Measurements from ENCODE around the gene LETM1. TPM values are rescaled to one million over a fixed set of nuclear protein-coding genes. Genes with fewer than 3 reads are reported as not detected.

LETM1 gene
- total and polyA plus RNA-seq, 2 of the 13 experiments (the other 11 are each of a cell fraction or from before 2014, with no cell fraction given) = 9.7 to 41.6 TPM

- TF ChIP-seq ARID3A (IDR thresholded peaks at IDR 0.05; ENCODE audit: low read depth, low read length) (0 out of 2 replicates have a peak, but pooled peaks have one; percentile 39), IRF2 (CRISPR knock-in tag; IDR thresholded peaks at IDR 0.05) (peak; percentile 67; the same call in 1 of the 2 replicates), NFE2L2 (IDR thresholded peaks at IDR 0.05; ENCODE audit: low read length) (no peak), HNRNPLL (IDR thresholded peaks at IDR 0.05; ENCODE audit: low read depth, low read length, poor library complexity, severe bottlenecking) (peak; percentile 41), FUBP1 (CRISPR knock-in tag; IDR thresholded peaks at IDR 0.05; ENCODE audit: borderline replicate concordance) (no peak), SP2 (CRISPR knock-in tag; IDR thresholded peaks at IDR 0.05) (no peak), CBX5 (CRISPR knock-in tag; IDR thresholded peaks at IDR 0.05; ENCODE audit: borderline replicate concordance) (peak; percentile 80; the same call in 1 of the 2 replicates), TIGD3 (CRISPR knock-in tag; IDR thresholded peaks at IDR 0.05; ENCODE audit: borderline replicate concordance) (no peak), POGK (CRISPR knock-in tag; conservative IDR thresholded peaks at IDR 0.05) (peak; percentile 43; the same call in 1 of the 2 replicates), HBP1 (CRISPR knock-in tag; IDR thresholded peaks at IDR 0.05; ENCODE audit: low read depth) (0 out of 2 replicates have a peak, but pooled peaks have one; percentile 28), NCOA5 (CRISPR knock-in tag; IDR thresholded peaks at IDR 0.05) (0 out of 2 replicates have a peak, but pooled peaks have one; percentile 56), EP300 (IDR thresholded peaks at IDR 0.05; ENCODE audit: low read depth in 2 of 2, low read length in 2 of 2) (peak; percentile 68 to 79; a peak in 2 of 4 replicates), EP300 (CRISPR knock-in tag; IDR thresholded peaks at IDR 0.05; ENCODE audit: borderline replicate concordance) (peak; percentile 88), GTF3A (CRISPR knock-in tag; conservative IDR thresholded peaks at IDR 0.05) (no peak), MAFG (CRISPR knock-in tag; IDR thresholded peaks at IDR 0.05) (no peak), ISL2 (CRISPR knock-in tag; IDR thresholded peaks at IDR 0.05) (peak; percentile 75), ELF4 (CRISPR knock-in tag; IDR thresholded peaks at IDR 0.05; ENCODE audit: borderline replicate concordance) (no peak), ZNF558 (CRISPR knock-in tag; IDR thresholded peaks at IDR 0.05; ENCODE audit: borderline replicate concordance) (no peak), ETV5 (CRISPR knock-in tag; IDR thresholded peaks at IDR 0.05; ENCODE audit: borderline replicate concordance) (no peak), KLF13 (CRISPR knock-in tag; IDR thresholded peaks at IDR 0.05) (no peak)
These were observed 60.4 kb downstream of the LETM1 start (continued) for GRCh38 chr4:1795299-1796195.
